GM19193 (cell line): ENCODE results near the gene QRICH1.

Experiments
- POLR2A ChIP-seq: IDR thresholded peaks from 4 replicates; pipeline ENCODE4 v1.6.1; 2011; ENCODE audit not compliant: insufficient read depth, insufficient read length; ENCODE audit errors: extremely low read depth

Gene QRICH1

DNA sequence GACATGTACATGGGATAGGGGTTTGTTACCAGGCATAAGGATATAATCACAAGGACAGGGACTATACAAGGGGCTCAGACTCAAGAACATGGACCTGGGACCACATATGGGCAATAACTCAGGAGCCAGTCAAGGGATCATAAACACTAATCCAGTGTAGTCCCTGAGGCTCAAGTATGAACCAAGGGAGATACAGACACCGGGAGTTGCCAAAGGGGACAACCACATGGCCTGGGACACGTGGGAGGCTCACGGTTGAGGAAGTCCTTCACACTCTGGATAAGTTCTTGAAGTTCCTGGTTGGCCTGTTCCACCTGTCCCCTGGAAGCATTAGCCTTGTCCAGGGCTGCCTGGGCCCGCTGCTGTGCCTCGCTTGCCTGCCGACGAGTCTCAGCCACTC lies 28.6 kb upstream of the QRICH1 start:
- no peak for TF ChIP-seq POLR2A

DNA sequence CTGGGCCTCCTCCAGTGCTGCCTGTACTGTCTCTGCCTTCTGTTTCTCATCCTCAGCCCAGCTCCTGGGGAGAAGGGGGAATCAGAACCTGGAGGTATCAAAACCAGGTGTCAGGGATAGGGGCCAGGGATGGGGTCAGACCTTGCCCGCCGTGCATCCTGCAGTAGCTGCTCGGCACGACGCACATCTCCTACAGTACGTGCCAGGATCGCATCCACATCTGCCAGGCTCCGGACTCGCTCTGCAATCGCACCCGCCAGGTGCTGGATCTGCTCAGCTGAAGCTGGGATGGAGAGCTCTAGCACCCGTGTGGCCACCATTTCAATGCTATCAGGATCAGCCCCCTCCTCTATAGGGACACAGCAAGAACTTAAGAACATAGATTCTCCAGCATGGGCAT lies 28.2 kb upstream of the QRICH1 start:
- no peak for TF ChIP-seq POLR2A

DNA sequence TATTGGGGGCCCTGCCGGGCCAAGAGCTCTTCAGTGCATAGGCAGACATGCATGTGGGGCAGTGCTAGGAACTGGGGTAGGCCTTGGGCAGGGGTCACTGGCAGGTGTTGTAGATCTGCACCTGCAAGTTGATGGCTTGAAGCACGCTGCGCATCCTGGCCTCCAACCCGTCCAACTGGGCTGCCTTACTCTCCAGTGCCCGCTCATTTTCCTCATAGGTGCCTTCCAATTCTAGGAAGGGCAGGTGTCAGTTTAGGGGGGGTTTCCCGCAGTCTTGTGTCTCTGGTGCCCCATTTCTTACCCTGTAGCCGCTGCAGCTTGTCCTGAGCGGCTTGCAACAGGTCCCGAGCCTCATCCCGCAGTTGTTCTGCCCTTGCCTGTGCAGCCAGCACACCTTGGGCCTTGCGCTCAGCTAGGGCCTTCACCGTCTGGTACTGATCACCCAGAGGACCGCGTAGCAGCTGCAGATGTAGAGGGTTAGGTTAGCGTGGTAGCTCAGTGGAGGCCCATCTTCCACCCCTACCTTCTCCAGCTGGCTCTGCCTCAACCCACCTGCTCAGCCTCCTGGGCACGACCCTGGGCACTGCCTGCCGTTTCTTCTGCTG lies 27.4 kb upstream of the QRICH1 start:
- no peak for TF ChIP-seq POLR2A

- peak; percentile 93 for TF ChIP-seq POLR2A
Observed at GRCh38 chr3:49120438-49121131, 26.7 kb upstream of the QRICH1 start, which contains the start of gene USP19. USP19 (minus strand) TSS chr3:49120823; CDS start chr3:49119145, 1,678 bp downstream.

- TF ChIP-seq POLR2A, result no peak
Observed at GRCh38 chr3:49120096-49120437, 26.2 kb upstream of the QRICH1 start.

DNA sequence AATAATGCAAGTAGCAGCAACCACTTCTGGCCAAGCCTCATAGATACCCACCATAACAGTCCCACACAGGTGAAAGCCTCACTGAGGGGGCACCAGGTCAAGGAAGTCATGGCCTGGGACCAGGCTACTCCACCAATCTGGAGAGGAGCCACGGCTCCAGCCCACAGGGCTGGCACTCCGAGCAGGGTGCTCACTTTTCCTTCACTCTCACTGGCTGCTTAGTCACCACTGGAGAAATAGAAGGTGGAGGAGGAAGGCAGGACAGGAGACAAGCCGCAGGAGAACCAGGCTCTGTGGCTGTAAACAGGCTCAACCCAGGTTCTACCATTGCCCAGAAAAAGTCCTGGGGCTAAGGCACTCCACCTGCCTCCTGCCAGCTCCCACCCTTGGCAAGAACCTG lies 25.6 kb upstream of the QRICH1 start:
- no peak for TF ChIP-seq POLR2A

GRCh38 chr3:49119036-49119435 lies 25.2 kb upstream of the QRICH1 start:
- TF ChIP-seq POLR2A, result no peak

DNA sequence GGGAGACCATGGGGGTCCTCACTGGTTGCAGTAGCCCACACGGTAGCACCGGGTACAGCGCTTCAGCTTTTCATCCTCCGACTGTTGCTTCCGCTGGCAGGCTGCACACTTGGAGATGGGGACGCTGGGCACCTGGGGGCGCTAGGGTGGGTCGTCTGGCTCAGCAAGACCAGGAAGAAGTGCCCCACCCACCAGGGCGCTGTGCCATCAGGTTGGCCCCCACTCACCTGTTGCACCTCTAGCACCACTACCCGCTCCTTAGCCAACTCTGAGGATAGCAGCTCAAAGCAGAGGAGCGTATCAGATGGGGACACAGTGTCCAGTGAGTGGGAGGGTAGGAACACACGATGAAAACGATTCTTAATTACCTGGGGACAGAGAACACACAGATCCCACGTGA lies 18.4 kb upstream of the QRICH1 start:
- TF ChIP-seq POLR2A, result no peak

DNA sequence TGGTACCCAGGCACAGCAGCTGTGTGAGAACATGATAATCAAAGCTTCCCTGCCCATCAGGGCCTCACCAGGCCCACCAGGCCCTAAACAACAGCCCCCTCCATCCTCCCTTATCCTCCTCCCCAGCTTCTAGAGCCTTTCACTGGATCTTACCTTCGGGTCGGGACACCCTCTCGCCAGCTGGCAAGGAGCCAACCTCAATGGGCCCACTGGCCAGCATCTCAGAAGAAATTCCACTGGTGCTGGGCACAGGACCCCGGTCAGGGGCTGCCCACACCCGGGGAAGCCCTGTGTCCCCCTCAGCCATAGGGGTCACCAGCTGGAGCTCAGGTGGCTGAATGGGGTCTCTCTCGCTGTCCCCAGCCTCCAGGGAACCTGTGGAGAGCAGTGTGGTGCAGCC lies 17.5 kb upstream of the QRICH1 start:
- no peak for TF ChIP-seq POLR2A

GRCh38 chr3:49110780-49111179 lies 16.9 kb upstream of the QRICH1 start:
- TF ChIP-seq POLR2A, result no peak

DNA sequence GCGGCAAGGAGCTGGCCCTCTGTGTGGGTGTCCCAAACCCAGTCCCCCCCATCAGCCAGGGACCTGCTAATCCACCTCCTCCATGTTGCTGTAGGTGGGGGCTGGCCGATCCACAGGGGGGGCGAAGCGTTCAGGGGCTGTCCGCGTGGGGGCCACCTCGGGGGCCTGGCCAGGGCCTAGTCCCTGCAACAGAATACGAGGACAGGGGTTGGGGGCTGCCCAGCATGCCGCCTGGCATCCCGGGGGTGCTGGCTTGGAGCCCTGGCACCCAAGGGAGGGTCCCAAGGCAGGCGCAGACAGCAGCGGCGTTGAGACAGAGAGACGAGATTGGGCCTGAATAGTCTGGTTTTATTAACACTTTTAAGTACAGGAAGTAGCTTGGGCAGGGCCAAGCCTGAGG lies 14.5 kb upstream of the QRICH1 start:
- TF ChIP-seq POLR2A, result no peak

DNA sequence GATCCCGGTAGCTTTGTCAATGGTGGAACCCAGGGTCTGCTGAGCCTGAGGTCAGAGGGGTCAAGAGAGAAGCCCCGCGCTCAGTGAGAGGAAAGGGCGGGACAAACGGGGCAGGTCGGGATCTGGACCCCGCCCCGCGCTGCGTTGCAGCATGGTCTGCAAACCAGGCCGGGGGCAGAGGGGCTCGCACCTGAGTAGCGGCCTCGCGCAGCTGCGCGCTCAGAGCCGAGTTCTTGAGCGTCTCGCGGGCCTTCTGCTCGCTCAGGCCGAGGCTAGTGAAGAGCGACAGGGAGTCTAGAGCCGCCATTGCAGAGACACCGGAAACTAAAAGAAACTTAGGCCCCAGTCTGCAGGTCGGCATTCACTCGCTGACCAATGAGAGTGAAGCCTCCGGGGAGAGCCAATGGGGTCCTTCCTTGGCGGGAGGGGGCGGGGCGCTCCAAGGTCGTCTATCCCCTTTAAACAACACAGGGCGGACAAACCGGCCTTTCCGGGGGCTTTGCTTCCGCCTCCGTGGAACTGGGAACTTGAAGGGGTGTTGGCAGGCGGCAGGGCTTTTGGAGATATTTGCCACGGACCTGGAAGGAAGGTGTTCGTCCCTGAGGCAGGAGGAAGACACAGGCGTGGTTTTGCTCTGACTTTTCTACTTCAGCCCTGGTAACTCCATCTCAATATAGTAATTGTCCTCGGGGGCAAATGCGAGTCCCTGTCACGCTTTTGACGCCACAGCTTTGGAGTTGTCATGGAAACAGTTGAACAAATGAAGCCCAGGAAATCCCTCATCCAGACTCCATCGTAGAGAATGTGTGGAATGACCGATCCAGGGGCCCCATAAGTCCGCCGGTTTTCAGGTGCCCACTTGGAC lies 10.8 kb upstream of the QRICH1 start, which contains the start of gene QARS1:
Gene QARS1 (minus strand): TSS at position 331 of the 865 bp plus-strand sequence. CDS start 24 bp downstream, at position 307.
- TF ChIP-seq POLR2A, result peak; percentile 91

DNA sequence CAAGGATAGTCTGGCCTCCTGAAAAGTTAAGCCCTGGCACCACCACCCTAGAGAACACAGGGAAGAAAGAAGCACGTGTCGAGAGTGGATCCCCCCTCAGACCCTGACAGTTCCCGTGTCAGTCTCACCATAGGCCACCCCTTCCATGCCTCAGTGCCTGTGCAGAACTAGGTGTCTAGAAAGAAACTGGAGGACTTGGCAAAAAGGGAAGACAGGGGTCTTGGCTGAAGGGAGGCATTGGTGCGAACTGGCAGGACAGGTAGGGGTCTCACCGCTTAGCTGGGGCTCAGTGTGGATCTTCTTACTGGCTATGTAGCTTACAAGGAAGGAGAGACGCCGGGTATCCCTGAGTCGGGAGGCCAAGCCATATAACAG lies 10.2 kb upstream of the QRICH1 start:
- TF ChIP-seq POLR2A, result no peak

GRCh38 chr3:49100046-49100615 lies 6.3 kb upstream of the QRICH1 start:
- TF ChIP-seq POLR2A, result no peak

- no peak for TF ChIP-seq POLR2A
Observed at GRCh38 chr3:49098910-49099630, 5.2 kb upstream of the QRICH1 start.
